GM21423 (cell line): ENCODE data around the gene LSMEM2.

Experiments
- ATAC-seq: cut with Tn5 transposase; IDR thresholded peaks from one replicate; pipeline ENCODE4 v1.9.1; 2021; ENCODE audit warnings: mild to moderate bottlenecking, moderate library complexity; ENCODE audit not compliant: unreplicated experiment

LSMEM2 gene

DNA sequence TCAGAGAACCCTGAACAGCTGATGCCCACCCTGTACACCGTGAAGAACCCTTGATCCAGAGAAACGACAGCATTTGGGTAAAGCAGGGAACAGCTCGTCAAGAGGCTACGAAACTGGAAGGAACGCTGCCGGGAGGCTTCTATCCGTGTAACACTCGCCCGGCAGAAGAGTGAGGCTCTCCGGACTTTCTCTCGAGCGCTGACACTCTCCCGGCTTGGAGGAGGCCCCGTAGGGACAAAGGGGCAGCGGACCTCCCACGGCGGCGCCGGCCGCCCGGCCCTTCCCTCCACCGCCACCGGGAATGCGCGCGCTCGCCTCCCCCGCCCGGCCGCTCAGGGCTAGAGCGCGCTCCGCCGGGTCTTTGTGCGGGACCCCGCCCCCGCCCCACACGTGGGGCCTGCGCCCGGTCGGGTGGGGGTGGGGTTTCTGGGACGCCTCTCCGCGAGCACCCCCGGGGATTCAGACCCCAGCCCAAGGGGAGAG lies 42.0 kb downstream of the LSMEM2 start:
- ATAC-seq = peak; percentile 45

DNA sequence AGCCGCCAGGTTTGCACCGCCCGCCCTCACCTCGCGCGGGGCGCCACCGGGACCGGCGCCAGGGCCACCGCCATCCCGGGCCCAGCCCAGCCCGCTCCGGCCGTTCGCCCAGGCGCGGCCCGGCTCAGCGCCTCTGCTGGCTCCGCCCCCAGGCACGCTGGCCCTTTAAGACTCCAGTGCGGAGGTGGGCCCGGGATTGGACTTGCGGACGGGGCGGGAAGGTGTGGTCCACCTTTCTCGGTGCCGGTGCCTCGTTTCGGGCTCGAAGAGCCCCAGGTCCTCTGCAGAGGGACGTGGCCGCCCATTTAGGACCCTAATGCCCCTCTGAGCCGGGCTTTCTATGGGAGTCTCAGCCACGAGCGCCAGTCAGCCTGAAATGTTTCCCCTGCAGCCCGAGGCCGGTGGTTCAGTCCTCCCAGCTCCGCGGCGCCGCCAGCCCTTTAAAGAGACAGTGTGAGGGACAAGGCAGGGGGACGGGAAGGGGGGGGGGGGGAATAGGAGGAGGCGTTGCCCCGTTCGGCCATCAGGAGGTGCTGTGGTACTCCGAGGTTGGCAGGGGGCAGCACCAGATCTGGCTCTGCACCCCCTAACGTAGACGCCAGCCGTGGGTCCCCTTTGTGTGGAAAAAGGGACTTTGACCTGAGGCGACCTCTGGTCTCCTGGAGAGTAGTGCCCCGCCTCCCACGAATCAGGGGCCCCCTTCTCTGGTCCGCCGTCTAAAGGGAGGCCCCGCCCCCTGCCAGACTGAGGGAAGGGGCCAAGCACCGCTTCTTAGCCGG lies 42.6 kb downstream of the LSMEM2 start:
- ATAC-seq = peak; percentile 83

DNA sequence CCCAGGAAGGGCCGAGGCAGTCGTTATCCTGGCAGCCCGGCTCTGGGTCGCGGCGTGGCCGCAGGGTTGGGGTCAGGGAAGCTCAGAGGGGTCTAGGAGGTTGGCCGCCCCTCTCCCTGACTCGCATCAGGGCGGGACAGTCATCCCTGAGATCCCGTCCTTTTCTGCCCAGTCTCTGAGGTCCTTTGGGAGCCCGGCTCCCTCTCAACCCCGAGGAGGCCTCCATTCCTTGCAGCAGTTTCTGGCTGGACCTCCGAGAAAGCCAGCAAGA lies 43.2 kb downstream of the LSMEM2 start:
- ATAC-seq = no peak

DNA sequence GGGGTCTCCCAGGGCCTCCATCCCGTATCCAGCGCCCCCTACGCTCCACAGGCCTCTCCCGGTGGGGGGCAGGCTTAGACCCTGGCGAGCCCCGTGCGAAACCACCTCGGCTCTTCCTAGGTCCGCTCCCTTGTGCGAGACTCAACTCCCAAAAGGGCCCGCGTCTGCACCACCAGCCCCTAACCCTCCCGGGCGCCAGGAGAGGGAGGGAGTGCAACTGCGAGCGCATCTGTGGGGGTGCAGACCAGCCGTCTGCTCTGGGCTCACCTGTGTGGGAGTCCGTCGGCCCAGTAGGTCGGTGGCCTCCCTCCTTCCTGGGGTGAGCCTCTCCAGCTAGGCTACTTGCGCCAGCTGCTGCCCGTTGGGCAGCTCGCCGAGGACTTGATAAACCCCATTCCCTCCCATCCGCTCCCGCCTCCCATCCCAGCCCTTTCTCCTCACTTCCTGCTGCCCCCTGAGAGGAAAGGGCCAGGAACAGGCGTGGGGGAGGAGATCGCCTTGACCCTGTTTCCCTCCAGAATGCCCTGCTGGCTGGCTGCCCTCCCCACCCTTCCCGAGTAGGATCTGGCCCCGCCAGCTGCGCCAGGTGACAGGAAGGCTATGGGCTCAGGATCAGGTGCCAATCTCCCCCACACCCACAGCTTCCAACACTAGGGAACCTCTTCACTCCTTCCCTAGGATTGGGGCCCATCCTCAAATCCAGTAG lies 43.7 kb downstream of the LSMEM2 start, which contains the start of gene HYAL2:
TSS of gene HYAL2 (minus strand) at position 360 of the 706 bp plus-strand sequence. CDS start 2,256 bp downstream, outside the sequence.
- no peak for ATAC-seq

DNA sequence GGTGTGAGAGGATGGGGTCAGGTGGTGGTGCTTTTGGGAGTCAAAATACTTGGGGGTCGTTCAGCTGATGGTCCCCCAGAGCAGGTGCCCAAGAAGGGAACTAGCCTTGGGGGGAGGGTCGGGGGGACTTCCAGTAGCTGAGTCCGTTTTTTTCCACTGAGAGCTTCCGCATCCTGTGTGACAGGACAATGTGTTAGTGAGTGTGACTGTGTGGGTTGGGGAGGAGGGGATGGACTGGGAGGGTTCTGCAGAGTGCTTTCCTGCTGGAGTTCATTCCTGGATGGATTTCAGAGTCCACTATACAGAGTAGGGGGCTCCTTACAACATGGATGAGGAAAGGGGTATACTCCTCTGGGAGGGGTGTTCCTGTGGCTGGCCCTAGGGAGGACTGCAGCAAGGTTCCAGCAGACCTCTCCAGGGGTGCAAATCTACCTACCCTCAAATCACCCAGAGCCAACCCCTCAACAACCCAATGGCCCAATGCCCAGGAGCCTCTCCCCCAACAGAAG lies 44.3 kb downstream of the LSMEM2 start:
- no peak for ATAC-seq

DNA sequence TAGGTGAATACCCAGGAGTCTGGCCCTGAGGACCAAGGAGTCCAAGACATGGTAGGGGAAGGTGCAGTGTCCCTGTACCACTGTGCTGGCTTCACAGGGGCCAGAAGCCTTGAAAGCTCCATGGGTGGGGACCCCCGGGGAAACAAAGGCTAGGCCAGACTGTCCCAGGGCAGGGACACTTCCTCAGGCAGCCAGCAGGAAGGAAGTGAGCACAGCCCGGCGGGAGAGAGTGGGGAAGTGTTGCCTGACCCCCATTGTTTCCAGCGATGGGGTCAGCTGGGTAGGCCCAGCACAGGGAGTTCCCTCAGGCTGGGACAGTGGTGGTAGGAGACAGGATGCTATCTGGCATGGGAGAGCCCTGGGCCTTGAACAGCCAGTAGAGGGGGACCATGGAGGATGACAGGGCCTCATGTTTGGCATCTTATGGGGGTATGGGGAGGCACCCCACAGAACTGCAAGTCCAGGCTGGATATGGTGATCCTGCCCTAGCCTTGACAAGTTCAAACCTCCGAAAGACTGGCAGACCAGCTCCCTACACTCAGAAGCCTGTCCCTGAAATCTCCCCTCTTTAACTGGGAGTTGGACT lies 44.8 kb downstream of the LSMEM2 start:
- ATAC-seq = no peak

DNA sequence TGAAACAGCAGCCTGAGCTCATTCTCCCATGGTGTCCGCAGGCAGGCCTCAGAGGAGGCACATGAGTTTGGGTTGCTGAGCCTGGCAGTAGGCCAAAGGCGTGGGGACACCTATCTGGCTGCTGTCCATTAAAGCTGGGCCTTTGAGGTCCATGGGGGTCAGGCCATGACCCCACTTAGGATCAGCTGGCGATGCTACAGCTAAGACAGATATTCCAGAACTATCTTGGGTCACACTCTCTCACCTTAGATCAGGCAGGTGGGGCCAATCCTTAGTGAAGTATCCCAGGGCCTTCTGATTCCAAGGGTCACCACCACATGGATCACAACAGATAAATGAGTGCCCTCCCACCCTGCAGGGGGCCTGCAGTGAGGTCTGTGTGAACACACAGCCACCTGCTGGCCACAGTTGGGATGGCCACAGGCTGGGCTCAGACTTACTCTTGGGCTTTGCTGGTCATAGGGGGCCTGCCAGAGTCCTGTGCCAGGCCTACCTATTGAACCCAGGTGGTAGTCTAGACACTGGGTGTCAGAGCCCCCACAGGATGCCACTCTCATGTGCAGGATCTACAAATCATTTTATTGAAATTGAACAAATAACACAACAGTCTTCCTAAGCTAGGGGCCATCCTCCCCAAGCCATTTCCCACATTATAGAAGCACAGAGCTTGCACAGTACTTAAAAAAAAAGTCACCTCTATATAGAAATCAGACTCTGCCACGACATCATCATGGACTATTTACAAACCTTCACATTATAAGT lies 45.6 kb downstream of the LSMEM2 start:
- ATAC-seq = no peak

DNA sequence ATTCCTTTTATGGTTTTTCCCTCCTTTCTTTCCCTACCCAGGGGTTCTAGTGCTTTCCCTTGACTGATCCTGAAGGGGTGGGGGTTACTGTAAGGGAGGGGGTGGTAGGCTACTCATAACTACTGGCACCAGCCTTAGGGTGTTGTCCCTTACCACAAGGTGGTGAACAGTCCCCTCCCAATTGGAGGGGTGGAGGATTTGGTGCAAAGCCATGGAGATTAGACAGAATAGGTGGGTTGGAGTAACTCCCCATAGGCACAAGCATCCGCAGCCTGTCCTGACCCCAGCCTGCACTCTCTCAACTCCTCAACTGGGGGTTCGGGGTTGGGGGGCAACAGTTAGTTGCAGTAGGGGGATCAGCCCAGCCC lies 46.2 kb downstream of the LSMEM2 start:
- ATAC-seq = no peak

DNA sequence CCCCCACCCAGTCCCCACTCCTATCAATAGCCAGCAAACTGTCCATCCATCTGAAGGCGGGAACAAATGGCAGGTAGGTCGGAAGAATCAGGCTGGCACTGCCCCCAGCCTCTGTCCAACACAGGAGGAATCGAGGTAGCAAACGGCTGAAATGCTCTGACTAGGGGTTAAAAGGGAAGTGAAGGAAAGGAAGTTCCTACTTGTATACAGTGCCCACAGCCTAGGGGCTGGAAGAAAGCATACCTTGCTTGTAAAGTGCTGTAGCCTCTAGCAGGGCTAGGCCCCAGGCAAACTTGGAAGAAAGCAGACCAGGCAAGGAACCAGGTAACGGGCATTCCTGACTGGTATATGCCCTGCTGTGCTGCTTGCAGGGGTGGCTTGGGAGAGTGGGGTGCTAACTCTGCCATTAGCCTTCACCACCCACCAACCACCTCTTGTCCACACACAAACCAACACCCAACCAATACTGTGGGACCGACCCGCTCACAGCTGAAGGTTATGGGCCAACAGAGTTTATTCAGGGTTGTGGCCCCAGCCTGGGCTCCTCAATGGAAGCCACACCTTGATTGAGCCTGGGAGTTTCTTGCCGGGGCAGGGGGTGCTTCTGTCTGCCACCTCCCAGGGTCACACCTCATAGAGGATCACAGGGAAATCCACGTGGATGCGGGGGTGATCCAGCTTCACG lies 46.8 kb downstream of the LSMEM2 start:
- no peak for ATAC-seq

DNA sequence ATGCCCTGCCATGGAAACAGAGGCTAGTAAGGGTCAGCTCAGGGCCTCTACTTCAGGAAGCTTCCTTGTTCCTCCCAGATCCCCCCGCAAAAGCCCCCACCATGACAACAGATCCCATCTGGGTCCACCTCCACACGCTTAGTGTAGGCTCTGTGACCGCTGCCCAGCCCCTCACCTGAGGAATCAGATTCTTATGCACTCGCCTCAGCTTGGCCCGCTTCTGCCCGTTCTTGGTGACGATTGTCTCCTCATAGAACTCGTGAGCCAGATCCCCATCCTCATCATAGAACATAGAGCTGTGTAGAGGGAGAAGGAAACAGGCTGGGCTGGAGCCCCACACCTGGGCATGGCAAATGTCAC lies 47.3 kb downstream of the LSMEM2 start:
- ATAC-seq = no peak

DNA sequence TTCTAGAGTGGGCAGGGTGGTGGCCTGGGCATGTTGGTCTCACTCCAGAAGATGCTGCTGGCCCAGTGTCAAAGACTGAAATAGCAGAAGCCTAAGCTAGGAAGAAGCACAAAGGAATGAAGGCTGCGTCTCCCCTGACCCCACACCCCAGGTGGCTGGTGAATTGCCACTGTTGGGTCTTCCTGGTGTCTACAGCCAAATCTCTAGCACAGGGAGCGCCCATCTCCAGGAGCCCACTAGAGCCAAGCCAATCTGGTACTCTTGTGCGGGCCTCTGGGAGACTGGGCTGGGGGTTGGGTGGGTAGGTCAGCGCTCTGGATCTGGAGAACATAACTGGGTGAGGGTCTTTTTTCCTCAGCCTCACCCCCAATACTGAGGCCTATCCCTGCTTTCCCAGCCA lies 48.2 kb downstream of the LSMEM2 start:
- no peak for ATAC-seq

DNA sequence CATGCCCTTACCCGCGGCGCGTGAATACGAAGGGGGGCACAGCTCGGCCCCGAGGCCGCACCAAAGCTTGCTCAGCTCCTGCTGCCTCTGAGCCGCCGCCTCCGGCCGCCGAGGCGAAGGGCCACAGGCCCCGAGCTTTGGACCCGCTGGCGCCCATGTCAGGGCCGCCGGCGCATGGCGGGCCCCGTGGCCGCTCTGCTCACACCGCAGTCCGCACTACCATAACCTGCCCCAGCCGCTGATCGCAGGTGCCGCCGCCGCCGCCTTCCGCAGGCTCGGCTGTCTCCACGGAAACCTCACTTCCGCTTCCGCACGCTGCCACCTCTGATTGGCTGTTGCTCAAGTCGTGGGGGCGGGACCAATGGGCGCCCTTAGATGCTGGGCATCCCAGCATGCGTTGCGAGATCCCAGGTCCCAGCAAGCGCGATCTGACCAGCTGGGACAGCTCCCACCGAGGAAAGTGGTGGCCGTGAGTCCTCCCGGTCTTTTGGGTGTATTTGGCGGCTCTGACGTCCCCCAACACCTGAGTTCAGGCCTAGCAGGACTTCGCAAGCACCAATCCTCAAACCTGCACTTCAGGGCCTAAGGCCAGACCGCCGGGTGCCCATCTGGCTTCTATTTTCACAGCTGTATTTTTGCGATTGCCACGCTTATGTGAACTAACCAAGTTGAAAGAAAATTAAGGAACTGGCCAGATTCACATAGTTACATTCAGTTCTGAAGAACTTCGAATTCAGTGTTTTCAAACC lies 49.2 kb downstream of the LSMEM2 start, which contains the start of gene TUSC2:
TSS of gene TUSC2 (minus strand) at position 281 of the 749 bp plus-strand sequence. CDS start at position 157, 124 bp downstream.
- peak; percentile 86 for ATAC-seq

DNA sequence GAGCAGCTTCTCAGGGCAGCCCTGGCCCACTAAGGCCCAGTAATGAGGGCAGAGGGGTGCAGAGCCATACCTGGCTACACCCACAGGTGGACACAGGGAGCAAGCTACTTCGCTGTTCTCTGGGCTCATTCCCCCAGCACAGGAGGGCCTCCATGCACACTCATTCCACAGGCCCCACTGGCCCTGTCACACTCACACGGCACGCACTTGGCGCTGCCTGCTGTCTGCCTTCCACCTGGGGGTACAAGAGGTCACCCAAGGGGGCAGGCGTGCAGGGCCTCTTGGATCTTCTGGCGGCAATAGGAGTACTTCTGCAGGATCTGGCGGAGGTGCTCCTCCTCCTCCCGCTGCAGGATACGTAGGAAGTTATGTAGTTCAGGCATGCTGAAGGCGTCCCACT lies 51.4 kb downstream of the LSMEM2 start:
- no peak for ATAC-seq

DNA sequence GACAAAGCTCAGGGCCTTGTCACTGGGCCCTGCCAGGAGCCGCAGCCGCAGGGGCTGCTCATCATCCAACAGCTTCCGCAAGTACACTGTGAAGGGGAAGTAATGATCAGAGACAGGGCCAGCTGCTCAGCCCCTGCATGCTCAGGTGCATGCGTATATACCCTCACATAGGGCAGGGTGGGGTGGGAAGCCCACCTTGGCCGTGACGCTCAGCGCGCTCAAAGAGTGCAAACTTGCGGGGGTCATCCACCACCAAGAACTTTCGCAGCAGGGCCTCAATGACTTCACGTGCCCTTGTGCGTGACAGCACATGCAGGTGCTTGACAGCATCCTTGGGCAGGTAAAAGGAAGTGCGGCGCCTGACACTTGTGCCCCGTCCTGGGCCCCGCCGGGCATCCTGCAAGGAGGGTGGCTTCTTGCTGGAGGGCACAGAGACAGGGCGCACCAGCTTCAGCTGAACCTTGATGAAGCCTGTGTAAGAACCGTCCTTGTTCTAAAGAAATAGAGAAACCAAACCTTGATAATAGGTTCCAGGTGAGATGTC lies 52.5 kb downstream of the LSMEM2 start:
- no peak for ATAC-seq

DNA sequence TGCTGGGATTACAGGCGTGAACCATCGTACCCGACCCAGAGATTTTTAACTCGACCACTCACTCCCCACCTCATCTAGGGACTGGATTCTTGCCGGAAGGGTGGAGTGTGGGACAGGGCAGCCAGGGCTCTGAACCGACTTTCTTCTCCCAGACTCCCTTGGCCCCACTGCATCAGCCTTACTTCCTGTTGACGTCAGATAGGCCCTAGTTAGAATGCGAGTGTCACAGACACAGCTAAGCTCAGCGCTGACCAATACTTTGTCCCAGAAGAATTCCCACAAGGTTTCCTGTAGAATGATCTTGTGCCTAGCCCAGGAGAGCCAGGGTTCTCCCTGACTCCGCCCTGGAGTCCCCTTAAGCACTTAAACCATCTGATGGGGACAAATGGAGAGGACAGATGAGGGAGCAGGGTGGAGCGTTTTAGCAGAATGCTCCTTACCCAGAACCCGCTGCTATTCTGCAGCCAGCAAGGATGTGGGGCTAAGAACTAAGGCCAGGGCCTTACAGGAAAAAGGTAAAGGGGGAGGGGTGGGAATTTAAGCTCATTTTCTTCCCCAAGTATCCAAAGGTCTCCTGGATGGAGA lies 54.9 kb downstream of the LSMEM2 start:
- no peak for ATAC-seq

DNA sequence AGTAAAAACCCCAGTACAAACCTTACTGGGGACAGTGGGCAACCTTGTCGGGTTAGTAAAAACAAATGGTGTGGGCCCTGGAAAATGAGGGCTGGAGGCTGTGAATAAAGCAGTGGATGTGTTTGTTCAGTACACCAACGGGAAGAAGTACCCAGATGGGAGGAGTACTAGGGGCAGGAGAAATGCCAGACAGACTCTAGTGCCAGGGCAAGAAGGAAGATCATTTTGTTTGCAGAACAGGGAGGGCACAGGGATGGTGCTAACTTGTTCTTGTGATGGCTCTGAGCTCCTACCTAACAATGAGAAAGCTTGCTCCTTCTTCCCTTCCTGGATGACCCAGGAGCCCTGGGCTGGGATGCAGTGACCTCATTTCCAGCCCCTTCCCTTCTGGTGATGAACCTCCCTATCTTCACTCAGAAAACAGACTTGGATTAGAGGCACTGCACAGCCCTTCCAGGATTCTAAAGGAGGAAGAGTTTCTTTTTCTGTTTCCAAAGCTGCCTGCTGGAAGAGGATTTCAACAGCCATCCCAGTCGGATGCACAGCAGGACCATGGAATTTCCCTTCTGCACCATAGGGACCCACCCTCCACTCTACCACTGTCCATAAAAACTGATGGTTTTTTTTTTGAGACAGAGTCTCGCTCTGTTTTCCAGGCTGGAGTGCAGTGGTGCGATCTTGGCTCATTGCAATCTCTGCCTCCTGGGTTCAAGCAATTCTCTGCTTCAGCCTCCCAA lies 55.6 kb downstream of the LSMEM2 start:
- no peak for ATAC-seq

DNA sequence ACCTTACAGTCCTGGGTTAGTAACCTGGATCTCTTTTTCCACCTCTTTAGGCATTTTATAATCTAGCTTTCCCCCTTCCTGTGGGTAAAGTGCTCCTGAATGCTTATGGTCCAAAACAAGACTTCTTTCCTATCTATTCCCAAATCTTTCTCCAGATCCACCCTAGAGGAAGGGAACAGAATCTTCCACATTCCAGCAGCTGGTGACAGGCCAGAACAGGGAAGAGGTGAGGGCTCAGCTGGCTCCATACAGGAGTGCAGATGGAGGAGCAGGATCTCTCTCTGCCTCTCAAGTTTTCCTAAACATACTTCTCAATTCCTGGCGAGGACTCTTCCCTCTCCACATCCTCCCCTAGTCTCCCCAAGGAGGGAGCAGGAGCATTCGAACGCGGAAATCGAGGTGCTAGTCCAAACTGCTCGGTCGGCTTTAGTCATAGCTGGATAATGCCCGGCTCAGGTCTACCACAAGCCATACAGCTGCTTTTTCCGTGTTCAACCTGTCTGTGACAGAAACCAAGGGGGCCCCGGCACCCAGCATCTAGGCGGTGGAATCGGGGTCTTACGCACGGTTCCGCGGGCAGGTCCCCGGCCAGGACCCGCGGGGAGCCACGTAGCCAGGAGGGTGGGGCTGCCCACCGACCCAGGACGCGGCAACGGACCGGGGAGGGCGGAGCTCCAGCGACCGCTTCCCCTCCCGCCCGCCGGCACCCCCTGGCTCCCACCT lies 57.7 kb downstream of the LSMEM2 start:
- ATAC-seq = peak; percentile 13
